HepG2 (cell line): ENCODE data around the gene SLC7A10. TPM values are rescaled to one million over a fixed set of nuclear protein-coding genes. Genes with fewer than 3 reads are reported as not detected.

ENCODE experiments used
- FOXO4 ChIP-seq: sonication (generic); formaldehyde crosslinking; conservative IDR thresholded peaks from 2 replicates; pipeline ENCODE4 v1.8.1; 2023; ENCODE audit warnings: missing genetic modification reagents
- TSC22D2 ChIP-seq: sonication (generic); formaldehyde crosslinking; IDR thresholded peaks from 2 replicates; pipeline ENCODE4 v1.5.1; 2020; ENCODE audit warnings: missing genetic modification reagents, mild to moderate bottlenecking, borderline replicate concordance
- ZNF672 ChIP-seq: sonication (generic); formaldehyde crosslinking; IDR thresholded peaks from 2 replicates; pipeline ENCODE4 v1.8.1; 2022; ENCODE audit warnings: missing genetic modification reagents
- polyA plus RNA-seq, 8 experiments: library from polyadenylated mRNA; depleted of rRNA in 3 of 8; stranded (reverse) in 7 of 8; unstranded in 1 of 8; fragments of >200 nt; fragmentation: Illumina TruSeq in 4 of 8; extraction: Trizol in 4 of 8; gene quantifications; 2 replicates each; pipeline versions ENCODE4 v1.2.1 to v1.2.3, GENCODE V29; 2011 to 2016; ENCODE audit warnings: low read depth in 4 of 8, missing spikeins in 1 of 8, mixed read lengths in 1 of 8; ENCODE audit not compliant: insufficient read depth in 1 of 8
- total RNA-seq, 5 experiments: library from RNA; depleted of rRNA; stranded (reverse); fragments of >200 nt; fragmentation: Illumina TruSeq; extraction: Trizol; gene quantifications; 2 replicates each; pipeline ENCODE4 v1.2.3, GENCODE V29; 2016; ENCODE audit warnings: low read depth in 1 of 5
- TF ChIP-seq, protein P1 (sequence below): fragments of 450-650 bp; IDR thresholded peaks from 2 replicates; pipeline ENCODE4 v1.6.1; 2017
- TF ChIP-seq, protein P2 (sequence below), 2 experiments: fragments of 450-650 bp in 1 of 2; sonication (generic) in 1 of 2; formaldehyde crosslinking; IDR thresholded peaks; 2 replicates each; pipeline versions ENCODE4 v1.5.0 to v1.8.0; 2020 to 2022; ENCODE audit warnings: mild to moderate bottlenecking in 1 of 2, missing genetic modification reagents in 1 of 2
- TF ChIP-seq, protein P3 (sequence below): sonication (generic); formaldehyde crosslinking; IDR thresholded peaks from 2 replicates; pipeline ENCODE4; 2020; ENCODE audit warnings: missing genetic modification reagents, mild to moderate bottlenecking, borderline replicate concordance
- TF ChIP-seq, protein P4 (sequence below): sonication (generic); formaldehyde crosslinking; IDR thresholded peaks from 2 replicates; pipeline ENCODE4 v1.8.1; 2023; ENCODE audit warnings: mild to moderate bottlenecking, missing genetic modification reagents

SLC7A10 gene
- total and polyA plus RNA-seq, 2 of the 13 experiments (the other 11 are each of a cell fraction or from before 2014, with no cell fraction given) = 1.1 to 2.2 TPM

- TF ChIP-seq, protein P1, sequence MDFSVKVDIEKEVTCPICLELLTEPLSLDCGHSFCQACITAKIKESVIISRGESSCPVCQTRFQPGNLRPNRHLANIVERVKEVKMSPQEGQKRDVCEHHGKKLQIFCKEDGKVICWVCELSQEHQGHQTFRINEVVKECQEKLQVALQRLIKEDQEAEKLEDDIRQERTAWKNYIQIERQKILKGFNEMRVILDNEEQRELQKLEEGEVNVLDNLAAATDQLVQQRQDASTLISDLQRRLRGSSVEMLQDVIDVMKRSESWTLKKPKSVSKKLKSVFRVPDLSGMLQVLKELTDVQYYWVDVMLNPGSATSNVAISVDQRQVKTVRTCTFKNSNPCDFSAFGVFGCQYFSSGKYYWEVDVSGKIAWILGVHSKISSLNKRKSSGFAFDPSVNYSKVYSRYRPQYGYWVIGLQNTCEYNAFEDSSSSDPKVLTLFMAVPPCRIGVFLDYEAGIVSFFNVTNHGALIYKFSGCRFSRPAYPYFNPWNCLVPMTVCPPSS = 0 out of 2 replicates have a peak, but pooled peaks have one; percentile 41
- TF ChIP-seq, protein P2, sequence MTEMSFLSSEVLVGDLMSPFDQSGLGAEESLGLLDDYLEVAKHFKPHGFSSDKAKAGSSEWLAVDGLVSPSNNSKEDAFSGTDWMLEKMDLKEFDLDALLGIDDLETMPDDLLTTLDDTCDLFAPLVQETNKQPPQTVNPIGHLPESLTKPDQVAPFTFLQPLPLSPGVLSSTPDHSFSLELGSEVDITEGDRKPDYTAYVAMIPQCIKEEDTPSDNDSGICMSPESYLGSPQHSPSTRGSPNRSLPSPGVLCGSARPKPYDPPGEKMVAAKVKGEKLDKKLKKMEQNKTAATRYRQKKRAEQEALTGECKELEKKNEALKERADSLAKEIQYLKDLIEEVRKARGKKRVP (CRISPR knock-in tag; IDR thresholded peaks at IDR 0.05) = no peak
- no peak for TF ChIP-seq FOXO4
- TF ChIP-seq ZNF672 = no peak
- TF ChIP-seq, protein P3, sequence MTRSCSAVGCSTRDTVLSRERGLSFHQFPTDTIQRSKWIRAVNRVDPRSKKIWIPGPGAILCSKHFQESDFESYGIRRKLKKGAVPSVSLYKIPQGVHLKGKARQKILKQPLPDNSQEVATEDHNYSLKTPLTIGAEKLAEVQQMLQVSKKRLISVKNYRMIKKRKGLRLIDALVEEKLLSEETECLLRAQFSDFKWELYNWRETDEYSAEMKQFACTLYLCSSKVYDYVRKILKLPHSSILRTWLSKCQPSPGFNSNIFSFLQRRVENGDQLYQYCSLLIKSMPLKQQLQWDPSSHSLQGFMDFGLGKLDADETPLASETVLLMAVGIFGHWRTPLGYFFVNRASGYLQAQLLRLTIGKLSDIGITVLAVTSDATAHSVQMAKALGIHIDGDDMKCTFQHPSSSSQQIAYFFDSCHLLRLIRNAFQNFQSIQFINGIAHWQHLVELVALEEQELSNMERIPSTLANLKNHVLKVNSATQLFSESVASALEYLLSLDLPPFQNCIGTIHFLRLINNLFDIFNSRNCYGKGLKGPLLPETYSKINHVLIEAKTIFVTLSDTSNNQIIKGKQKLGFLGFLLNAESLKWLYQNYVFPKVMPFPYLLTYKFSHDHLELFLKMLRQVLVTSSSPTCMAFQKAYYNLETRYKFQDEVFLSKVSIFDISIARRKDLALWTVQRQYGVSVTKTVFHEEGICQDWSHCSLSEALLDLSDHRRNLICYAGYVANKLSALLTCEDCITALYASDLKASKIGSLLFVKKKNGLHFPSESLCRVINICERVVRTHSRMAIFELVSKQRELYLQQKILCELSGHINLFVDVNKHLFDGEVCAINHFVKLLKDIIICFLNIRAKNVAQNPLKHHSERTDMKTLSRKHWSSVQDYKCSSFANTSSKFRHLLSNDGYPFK (CRISPR knock-in tag) = no peak
- TF ChIP-seq, protein P4, sequence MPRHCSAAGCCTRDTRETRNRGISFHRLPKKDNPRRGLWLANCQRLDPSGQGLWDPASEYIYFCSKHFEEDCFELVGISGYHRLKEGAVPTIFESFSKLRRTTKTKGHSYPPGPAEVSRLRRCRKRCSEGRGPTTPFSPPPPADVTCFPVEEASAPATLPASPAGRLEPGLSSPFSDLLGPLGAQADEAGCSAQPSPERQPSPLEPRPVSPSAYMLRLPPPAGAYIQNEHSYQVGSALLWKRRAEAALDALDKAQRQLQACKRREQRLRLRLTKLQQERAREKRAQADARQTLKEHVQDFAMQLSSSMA = no peak
- no peak for TF ChIP-seq TSC22D2 (CRISPR knock-in tag)
Observed at GRCh38 chr19:33250500-33250899, 24.9 kb upstream of the SLC7A10 start (continued).
